ENCODE measurements around the gene RERE.
"Not testable (repeated sequence)": the region's sequence is repeated elsewhere in the genome, so short reads cannot be mapped to it uniquely, and the experiment has no call there.

Gene RERE

GRCh38 chr1:8698012-8698630, 119.3 kb downstream of the RERE start:
- Histone ChIP-seq H3K4me3 (ENCODE audit: low read depth in 1 of 2, low read length in 2 of 2) (no peak overlapping the region), H2AFZ (ENCODE audit: low read depth, low read length) (no peak overlapping the region), H4K20me1 (ENCODE audit: insufficient read depth, low read length) (peaks cover 71% of the 10 kb centered on the region), H3K27me3 (ENCODE audit: insufficient read depth, low read length, poor library complexity) (peaks cover 13% of the 10 kb centered on the region), H3K9ac (ENCODE audit: low read depth, low read length) (no peak overlapping the region), H3K79me2 (ENCODE audit: insufficient read depth, low read length) (peaks cover 26% of the 10 kb centered on the region), H3K36me3 (ENCODE audit: insufficient read depth, low read length) (no peaks in the 10 kb centered on the region), H3K4me1 (ENCODE audit: insufficient read depth, low read length) (peaks cover 28% of the 10 kb centered on the region), H3K9me3 (ENCODE audit: insufficient read depth, low read length, severe bottlenecking) (no peaks in the 10 kb centered on the region), H3K27ac (ENCODE audit: low read length) (no peak overlapping the region), H3K4me2 (ENCODE audit: insufficient read depth, low read length) (no peak overlapping the region)
- TF ChIP-seq EZH2 (IDR thresholded peaks at IDR 0.05; ENCODE audit: borderline replicate concordance, low read depth, low read length, severe bottlenecking) = no peak
- TF ChIP-seq CTCF (IDR thresholded peaks at IDR 0.05; ENCODE audit: borderline replicate concordance, extremely low read depth, low read length, poor library complexity, severe bottlenecking) = no peak
- DNase-seq = no peak
- ATAC-seq (ENCODE audit: insufficient read depth, low read depth) = no peak

- H3K4me1 ChIP-seq (ENCODE audit: insufficient read depth, low read length) = not testable (repeated sequence)
These were observed 122.0 kb downstream of the RERE start for GRCh38 chr1:8695442-8695841.

GRCh38 chr1:8693107-8693506, 124.3 kb downstream of the RERE start:
- H3K4me2 ChIP-seq (ENCODE audit: insufficient read depth, low read length) = no peak overlapping the region
- no peak overlapping the region for H3K27ac ChIP-seq (ENCODE audit: low read length)
- H3K79me2 ChIP-seq (ENCODE audit: insufficient read depth, low read length) = peaks cover 18% of the 10 kb centered on the region; the same call in 1 of the 2 replicates
- H3K36me3 ChIP-seq (ENCODE audit: insufficient read depth, low read length) = no peaks in the 10 kb centered on the region
- no peak for TF ChIP-seq CTCF (IDR thresholded peaks at IDR 0.05; ENCODE audit: borderline replicate concordance, extremely low read depth, low read length, poor library complexity, severe bottlenecking)
- no peak for TF ChIP-seq EZH2 (IDR thresholded peaks at IDR 0.05; ENCODE audit: borderline replicate concordance, low read depth, low read length, severe bottlenecking)
- no peaks in the 10 kb centered on the region for H3K27me3 ChIP-seq (ENCODE audit: insufficient read depth, low read length, poor library complexity)
- H4K20me1 ChIP-seq (ENCODE audit: insufficient read depth, low read length) = peaks cover 58% of the 10 kb centered on the region
- no peaks in the 10 kb centered on the region for H3K4me1 ChIP-seq (ENCODE audit: insufficient read depth, low read length)
- no peak overlapping the region for H2AFZ ChIP-seq (ENCODE audit: low read depth, low read length)
- H3K4me3 ChIP-seq (ENCODE audit: low read depth in 1 of 2, low read length in 2 of 2) = no peak overlapping the region
- no peak overlapping the region for H3K9ac ChIP-seq (ENCODE audit: low read depth, low read length)
- no peaks in the 10 kb centered on the region for H3K9me3 ChIP-seq (ENCODE audit: insufficient read depth, low read length, severe bottlenecking)
- ATAC-seq (ENCODE audit: insufficient read depth, low read depth) = no peak
- DNase-seq = no peak

More at GRCh38 chr1:8695442-8695841, 122.0 kb downstream of the RERE start:
- not testable (repeated sequence) for H3K27me3 ChIP-seq (ENCODE audit: insufficient read depth, low read length, poor library complexity); H3K9me3 ChIP-seq (ENCODE audit: insufficient read depth, low read length, severe bottlenecking); H3K9ac ChIP-seq (ENCODE audit: low read depth, low read length); ATAC-seq (ENCODE audit: insufficient read depth, low read depth); DNase-seq; H3K4me2 ChIP-seq (ENCODE audit: insufficient read depth, low read length); H3K27ac ChIP-seq (ENCODE audit: low read length); H2AFZ ChIP-seq (ENCODE audit: low read depth, low read length); H3K4me3 ChIP-seq (ENCODE audit: low read depth in 1 of 2, low read length in 2 of 2); H3K36me3 ChIP-seq (ENCODE audit: insufficient read depth, low read length)
- H3K79me2 ChIP-seq (ENCODE audit: insufficient read depth, low read length) = peaks cover 33% of the 10 kb centered on the region
- peaks cover 66% of the 10 kb centered on the region for H4K20me1 ChIP-seq (ENCODE audit: insufficient read depth, low read length)

GRCh38 chr1:8691662-8692061, 125.8 kb downstream of the RERE start:
- H3K4me2 ChIP-seq (ENCODE audit: insufficient read depth, low read length) = no peak overlapping the region
- no peaks in the 10 kb centered on the region for H3K27me3 ChIP-seq (ENCODE audit: insufficient read depth, low read length, poor library complexity)
- no peaks in the 10 kb centered on the region for H3K4me1 ChIP-seq (ENCODE audit: insufficient read depth, low read length)
- H3K27ac ChIP-seq (ENCODE audit: low read length) = no peak overlapping the region
- ATAC-seq (ENCODE audit: insufficient read depth, low read depth) = no peak
- TF ChIP-seq CTCF (IDR thresholded peaks at IDR 0.05; ENCODE audit: borderline replicate concordance, extremely low read depth, low read length, poor library complexity, severe bottlenecking) (no peak), EZH2 (IDR thresholded peaks at IDR 0.05; ENCODE audit: borderline replicate concordance, low read depth, low read length, severe bottlenecking) (no peak)
- H3K79me2 ChIP-seq (ENCODE audit: insufficient read depth, low read length) = peaks cover 20% of the 10 kb centered on the region
- H3K4me3 ChIP-seq (ENCODE audit: low read depth in 1 of 2, low read length in 2 of 2) = no peak overlapping the region
- H3K9me3 ChIP-seq (ENCODE audit: insufficient read depth, low read length, severe bottlenecking) = no peaks in the 10 kb centered on the region
- H3K9ac ChIP-seq (ENCODE audit: low read depth, low read length) = no peak overlapping the region
- H2AFZ ChIP-seq (ENCODE audit: low read depth, low read length) = no peak overlapping the region
- no peaks in the 10 kb centered on the region for H3K36me3 ChIP-seq (ENCODE audit: insufficient read depth, low read length)
- no peak for DNase-seq
- peaks cover 67% of the 10 kb centered on the region for H4K20me1 ChIP-seq (ENCODE audit: insufficient read depth, low read length)
